HG03175 (cell line): Measurements from ENCODE around the gene CACNB2.
"Not testable (repeated sequence)": the region's sequence is repeated elsewhere in the genome, so short reads cannot be mapped to it uniquely, and the experiment has no call there.

Experiments used
- ATAC-seq: cut with Tn5 transposase; IDR thresholded peaks from one replicate; pipeline ENCODE4 v1.9.1; 2021; ENCODE audit warnings: mild to moderate bottlenecking, moderate library complexity; ENCODE audit not compliant: unreplicated experiment

The CACNB2 gene

DNA sequence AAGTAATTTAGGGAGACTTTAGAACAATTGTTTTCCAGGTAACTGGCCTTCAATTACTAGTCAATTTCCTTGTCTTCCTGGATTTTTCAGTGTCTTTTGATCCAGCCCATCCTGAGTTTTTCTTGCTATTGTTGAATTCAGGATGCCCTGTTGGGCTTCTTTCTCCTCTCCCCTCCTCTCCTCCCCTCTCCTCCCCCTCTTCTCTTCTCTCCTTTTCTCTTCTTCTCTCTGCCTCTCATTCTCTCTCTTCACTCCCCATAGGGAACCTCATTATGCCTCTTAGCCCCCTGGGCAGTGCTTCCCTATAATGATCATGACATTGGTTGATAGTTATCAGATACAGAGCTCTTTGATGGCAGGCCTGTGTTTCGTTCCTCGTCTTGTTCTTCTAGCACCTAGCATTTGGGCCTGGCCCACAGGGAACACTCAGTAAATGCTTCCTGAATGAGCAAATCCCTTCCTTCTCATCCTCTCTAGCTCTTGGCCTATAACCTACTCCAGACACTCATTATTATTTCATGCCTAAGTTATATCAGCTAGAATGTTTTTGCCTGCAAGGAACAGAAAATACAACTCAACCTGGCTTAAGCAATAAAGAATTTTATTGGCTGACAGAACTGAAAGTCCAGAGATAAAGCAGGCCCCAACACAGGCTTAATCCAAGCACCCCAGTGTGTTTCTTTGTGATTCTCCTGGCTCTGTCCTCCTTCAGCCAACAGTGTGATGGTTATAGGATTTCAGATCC, 56.8 kb downstream of the CACNB2 start:
- ATAC-seq, result no peak

GRCh38 chr10:18197706-18198105, 57.5 kb downstream of the CACNB2 start:
- no peak for ATAC-seq

- no peak for ATAC-seq
Observed at GRCh38 chr10:18201877-18202276, 61.7 kb downstream of the CACNB2 start.

DNA sequence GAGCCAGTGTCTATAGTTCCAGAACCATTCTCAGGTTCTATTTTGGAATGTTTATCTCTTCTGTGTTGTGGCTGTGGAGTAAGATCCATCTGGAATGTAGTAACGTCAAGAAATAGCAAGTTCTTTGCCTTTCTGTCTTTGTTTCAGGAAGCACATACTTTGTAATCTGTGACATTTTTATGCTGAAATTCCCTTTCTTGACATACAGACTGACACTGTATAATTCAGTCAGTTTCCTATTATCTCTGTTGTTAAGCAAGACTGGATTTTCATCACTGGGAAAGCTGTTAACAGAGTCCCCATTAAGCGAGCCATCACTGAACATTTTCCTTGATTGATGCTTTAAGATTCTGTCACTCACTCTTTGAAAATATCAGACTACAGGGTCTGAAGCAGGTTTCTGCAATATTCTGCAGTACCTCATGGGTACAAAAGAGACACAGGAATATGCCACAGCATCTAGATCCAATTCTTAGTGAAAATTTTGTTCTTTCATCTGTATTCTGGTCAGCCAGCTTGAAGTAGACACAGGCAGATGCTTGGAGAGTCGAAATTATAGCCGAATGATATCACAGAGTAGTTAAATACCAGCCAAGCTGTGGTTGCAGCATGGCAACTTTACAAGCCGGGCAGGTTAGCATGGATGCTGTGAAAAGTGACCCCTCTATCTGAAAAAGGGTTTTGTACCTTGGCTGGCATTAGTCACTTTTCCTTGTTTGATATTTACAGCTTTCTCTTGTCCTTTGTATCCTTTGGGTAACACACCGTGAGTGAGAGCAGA, 62.6 kb downstream of the CACNB2 start:
- ATAC-seq, result no peak

GRCh38 chr10:18203471-18203870, 63.2 kb downstream of the CACNB2 start:
- ATAC-seq, result no peak

DNA sequence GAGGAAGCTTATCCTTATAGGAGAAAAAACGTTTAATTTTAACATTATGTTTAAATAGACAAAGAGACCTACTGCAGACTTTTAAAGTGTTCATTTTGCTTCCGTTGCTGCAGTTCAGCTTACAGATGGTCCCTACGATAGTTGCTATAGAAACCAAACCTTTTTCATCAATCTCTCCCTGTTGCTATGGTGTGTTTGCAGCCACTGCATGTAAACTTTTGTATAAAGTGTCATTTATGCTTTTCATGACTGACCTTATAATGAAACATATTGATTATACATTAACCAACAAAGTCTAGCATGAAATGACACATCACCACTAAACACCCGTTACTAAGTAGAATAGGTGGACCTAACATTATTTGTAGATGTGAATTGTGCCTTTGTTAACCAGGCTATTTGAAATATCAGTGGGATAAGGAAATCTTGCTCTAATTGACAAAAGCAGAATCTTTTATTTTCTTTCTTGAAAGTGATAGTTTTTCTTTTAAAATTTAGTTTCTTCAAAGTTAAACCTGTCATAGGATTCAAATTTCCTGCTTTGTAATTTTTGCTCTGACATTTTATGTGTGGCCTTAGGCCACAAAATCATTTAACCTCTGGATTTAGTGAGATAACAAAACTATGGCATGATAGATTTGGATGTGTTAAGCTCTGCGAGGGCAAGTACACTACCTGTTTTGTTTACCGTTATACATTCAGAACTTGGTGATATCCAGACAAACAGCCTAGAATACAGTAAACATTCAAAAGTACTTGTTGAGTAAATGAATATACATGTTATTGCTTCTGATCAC, 64.0 kb downstream of the CACNB2 start:
- no peak for ATAC-seq

DNA sequence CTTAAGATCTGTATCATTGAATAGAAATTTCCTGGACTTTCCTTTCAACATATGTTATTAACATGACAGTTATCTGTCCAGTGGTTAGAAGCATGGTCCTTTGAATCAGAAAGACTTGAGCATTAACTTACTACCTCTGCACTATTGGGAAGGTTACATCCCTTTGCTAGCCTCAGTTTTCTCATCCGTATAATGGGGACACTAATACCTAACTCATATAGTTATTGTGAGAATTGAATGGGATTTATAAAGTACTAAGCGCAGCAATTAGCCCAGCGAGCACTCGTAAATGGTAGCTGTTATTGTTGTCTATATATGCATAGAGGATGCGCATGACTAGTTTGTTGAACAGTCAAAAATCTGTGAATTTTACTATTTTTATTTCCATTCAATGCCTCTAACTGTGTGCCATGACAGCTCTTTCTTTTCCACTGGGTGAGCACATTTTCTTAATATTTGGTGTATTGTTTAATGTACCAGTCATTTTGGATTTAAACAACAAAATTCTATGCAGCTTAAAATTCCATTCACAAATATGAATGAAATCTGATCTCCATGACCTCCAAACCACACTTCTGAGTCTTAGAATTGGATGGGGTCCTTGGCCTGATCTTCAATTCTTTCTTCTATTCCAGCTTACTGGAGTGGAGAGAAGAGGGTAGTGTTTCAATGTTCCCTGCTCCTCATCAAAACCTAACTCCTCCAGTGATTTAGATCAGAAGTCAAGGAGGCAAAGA, 65.0 kb downstream of the CACNB2 start:
- no peak for ATAC-seq

GRCh38 chr10:18208186-18208585, 68.0 kb downstream of the CACNB2 start:
- ATAC-seq, result not testable (repeated sequence)

DNA sequence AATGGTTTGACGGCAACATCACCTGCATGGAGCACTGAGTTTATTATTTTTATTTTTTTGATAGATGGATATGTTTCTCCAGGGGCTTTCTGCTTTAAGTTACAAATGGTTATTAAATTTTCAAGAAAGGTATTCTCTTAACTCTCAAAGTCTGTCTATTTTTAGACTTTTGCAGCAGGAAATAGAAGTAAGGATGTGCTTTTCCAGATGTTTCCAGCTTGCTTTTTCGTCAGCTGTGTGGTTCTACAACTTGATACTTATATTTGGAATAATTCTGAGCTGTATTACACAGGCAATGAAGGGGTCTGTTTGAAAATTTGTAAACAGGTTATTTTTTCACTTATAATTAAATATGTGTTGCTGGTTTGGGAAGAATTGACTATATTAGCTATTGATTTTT, 69.0 kb downstream of the CACNB2 start:
- ATAC-seq, result no peak

DNA sequence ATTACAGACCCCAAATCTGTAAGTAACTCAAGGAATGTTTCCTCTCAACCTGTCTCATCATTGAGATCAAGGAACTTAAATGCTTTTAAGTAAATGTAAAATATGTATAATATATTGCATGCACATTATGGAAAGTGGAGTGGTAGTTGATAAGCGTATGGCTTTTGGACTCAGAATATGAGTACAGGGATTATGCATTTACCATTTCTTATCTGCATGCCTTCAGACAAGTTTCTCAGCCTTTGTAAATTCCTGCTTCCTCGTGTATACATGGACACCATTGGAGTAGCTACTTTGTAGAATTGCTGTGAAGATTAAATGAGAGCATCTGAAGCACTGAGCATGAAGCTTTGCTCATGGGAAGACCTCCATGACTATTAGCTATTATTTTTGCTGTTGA, 70.5 kb downstream of the CACNB2 start:
- ATAC-seq, result no peak

DNA sequence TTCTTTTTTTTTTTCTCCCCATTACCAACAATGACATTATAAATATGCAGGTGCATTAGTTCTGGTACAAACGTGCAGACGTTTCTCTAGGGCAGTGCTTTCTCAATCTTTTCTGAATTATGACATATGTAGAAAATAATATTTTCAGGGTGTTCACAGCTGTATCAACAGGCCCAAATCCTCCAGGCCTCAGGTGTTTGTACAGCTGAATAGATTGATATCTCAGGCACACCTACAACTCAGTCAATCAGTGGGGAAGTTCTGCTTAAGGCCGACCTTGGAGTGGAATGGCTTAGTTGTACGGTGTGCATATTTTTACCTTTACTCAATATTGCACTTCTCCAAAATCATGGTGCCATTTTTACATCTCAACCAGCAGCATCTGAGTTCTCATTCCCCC, 71.6 kb downstream of the CACNB2 start:
- ATAC-seq, result no peak

DNA sequence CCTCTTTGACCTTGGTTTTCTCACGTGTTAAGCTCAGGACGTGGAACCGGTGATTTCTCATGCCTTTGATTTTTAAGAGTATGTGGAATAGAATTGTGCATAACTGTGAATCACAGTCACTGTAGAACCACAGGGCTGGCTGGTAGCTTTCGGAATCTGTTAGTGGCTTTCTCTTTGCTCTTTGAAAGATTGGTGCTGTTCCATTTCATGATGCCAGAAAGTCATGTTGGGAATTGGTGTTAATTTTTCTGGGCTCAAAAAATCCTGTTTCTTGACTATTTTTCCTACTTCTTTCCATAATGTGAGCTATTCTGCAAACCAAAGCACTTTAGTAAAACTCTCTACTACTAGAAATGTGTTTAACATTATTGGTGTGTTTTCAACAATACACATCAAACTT, 73.0 kb downstream of the CACNB2 start:
- no peak for ATAC-seq

DNA sequence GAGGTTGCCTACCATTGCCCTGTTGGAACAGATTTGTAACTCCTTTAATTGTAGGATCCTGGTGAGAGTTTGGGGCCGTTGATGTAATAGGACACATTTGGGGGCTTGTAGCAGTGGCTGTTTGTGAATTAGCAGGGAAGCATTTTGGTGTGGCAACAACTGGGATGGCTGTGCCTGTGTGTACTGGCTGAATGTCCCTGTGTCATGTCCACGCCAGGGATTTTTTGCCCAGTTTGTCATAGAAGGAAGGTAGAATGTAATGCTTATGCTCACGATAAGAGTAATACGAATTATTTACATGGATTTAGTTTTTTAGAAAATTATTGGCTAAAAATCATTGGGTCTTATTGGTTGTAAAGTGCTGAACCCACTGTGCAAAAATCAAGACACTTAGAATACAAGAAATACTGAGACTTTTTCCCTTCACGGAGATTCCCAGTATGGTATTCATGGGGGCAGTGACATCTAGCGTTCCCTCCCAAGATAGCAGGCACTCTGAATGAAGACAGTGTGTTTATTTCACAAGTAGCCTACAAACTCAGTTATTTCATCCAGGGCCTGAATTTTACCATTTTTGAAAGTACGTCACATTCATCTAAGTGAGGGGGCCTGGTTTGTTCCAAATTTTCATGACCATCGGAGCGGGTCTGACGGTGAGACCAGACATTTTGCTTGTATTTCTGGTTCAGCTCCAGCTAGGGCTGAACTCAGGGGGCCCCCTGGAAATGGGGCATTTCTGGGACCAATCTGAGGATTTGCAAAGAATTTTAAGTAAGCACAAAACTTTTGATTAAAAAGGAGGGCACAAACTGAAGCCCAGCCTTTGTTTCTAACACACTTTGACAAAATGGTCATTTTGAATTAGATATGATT, 74.7 kb downstream of the CACNB2 start:
- peak; percentile 61 for ATAC-seq

- ATAC-seq, result no peak
Observed at GRCh38 chr10:18216482-18216881, 76.3 kb downstream of the CACNB2 start.

- no peak for ATAC-seq
Observed at GRCh38 chr10:18217577-18217976, 77.4 kb downstream of the CACNB2 start.

GRCh38 chr10:18219146-18219545, 78.9 kb downstream of the CACNB2 start:
- no peak for ATAC-seq

DNA sequence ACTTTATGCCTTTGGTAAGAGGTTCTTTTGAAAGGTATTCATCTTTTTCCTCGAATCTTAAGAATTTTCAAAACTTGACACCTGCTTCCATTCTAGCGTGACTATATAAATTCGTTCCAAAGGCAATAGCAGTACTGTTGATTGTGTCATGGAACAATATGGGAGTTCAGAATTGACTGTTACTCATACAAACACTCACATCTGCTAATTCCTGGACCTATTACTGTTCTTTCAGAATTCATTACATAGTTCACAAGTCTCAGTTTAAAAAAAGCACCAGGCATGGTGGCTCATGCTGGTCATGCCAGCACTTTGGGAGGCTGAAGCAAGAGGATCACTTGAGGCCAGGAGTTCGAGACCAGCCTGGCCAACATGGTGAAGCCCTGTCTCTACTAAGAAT, 80.9 kb downstream of the CACNB2 start:
- no peak for ATAC-seq

GRCh38 chr10:18221882-18222281, 81.7 kb downstream of the CACNB2 start:
- ATAC-seq, result no peak

DNA sequence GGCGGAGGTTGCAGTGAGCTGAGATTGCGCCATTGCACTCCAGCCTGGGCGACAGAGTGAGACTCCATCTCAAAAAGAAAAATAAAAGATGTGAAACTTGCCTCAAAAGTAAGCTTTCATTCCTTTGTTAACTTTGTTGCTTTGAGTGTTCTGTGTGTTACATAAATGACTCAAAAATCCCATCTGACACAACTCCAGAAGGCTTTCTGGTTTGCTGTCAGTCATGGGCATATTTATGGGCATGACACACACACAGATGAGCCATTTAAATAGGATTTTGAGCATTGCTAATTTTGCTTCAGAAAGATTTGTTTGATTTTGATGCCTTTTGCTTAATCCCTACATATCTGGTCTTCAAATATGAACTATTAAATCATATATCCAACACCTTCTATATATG, 82.6 kb downstream of the CACNB2 start:
- ATAC-seq, result no peak

DNA sequence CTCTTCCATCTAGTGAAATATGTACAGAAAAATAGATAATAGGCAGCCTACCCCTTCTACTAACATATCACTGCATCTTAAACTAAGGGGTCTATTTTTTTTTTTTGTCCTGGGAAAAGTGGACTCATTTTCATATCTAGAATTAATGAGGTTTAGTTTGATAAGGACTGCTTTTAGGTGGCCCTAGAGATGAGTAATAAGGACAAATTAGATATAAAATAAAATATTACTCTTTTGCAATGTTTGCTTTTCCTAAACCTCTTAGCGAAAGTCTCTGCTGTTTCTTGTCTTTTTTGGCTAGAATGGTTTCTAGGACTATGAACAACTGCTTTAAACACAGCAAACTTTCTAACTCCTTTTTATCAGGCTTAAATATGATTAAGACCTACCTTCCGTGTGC, 83.7 kb downstream of the CACNB2 start:
- ATAC-seq, result no peak
